ENCODE data around the gene GIMAP4. TPM values are rescaled to one million over a fixed set of nuclear protein-coding genes. Genes with fewer than 3 reads are reported as not detected.
A peak's percentile ranks its signal among the peaks of the same experiment; 100 is the strongest.
"Not testable (repeated sequence)": the region's sequence is repeated elsewhere in the genome, so short reads cannot be mapped to it uniquely, and the experiment has no call there.

The GIMAP4 gene
- total RNA-seq, 2 experiments from 2014 or later = 72.0 to 72.7 TPM

- Mint-ChIP-seq H3K36me3 (peaks cover 45% of the 10 kb centered on the region), H3K27me3 (no peaks in the 10 kb centered on the region), H3K9me3 (peaks cover 7% of the 10 kb centered on the region)
Observed at GRCh38 chr7:150567871-150568301, 696 bp downstream of the GIMAP4 start.

GRCh38 chr7:150568714-150569113 lies 1.5 kb downstream of the GIMAP4 start:
- peak overlapping the region; percentile 94 for H3K27ac Mint-ChIP-seq
- peak overlapping the region; percentile 90 for H3K4me3 Mint-ChIP-seq
- H3K27me3 Mint-ChIP-seq = no peaks in the 10 kb centered on the region
- H3K36me3 Mint-ChIP-seq = peaks cover 51% of the 10 kb centered on the region
- peaks cover 11% of the 10 kb centered on the region for H3K9me3 Mint-ChIP-seq
- no peak for DNase-seq
- H3K4me1 Mint-ChIP-seq = peaks cover 42% of the 10 kb centered on the region

More at GRCh38 chr7:150567871-150568301, 696 bp downstream of the GIMAP4 start:
- Mint-ChIP-seq H3K4me1 (peaks cover 49% of the 10 kb centered on the region), H3K4me3 (peak overlapping the region; percentile 90), H3K27ac (peak overlapping the region; percentile 94)
- no peak for DNase-seq

GRCh38 chr7:150569245-150569955 lies 2.2 kb downstream of the GIMAP4 start:
- Mint-ChIP-seq H3K4me3 (peak overlapping the region; percentile 90), H3K27me3 (no peaks in the 10 kb centered on the region)

GRCh38 chr7:150570556-150571465 lies 3.6 kb downstream of the GIMAP4 start:
- H3K9me3 Mint-ChIP-seq = peaks cover 26% of the 10 kb centered on the region
- H3K27me3 Mint-ChIP-seq = no peaks in the 10 kb centered on the region
- H3K36me3 Mint-ChIP-seq = peaks cover 69% of the 10 kb centered on the region
- peaks cover 26% of the 10 kb centered on the region for H3K4me1 Mint-ChIP-seq
- peak overlapping the region; percentile 38 for H3K4me3 Mint-ChIP-seq
- H3K27ac Mint-ChIP-seq = peak overlapping the region; percentile 94
- DNase-seq = no peak

More at GRCh38 chr7:150569245-150569955, 2.2 kb downstream of the GIMAP4 start:
- DNase-seq = no peak
- H3K9me3 Mint-ChIP-seq = peaks cover 16% of the 10 kb centered on the region
- peaks cover 35% of the 10 kb centered on the region for H3K4me1 Mint-ChIP-seq
- peak overlapping the region; percentile 94 for H3K27ac Mint-ChIP-seq
- peaks cover 56% of the 10 kb centered on the region for H3K36me3 Mint-ChIP-seq

- peaks cover 17% of the 10 kb centered on the region for H3K4me1 Mint-ChIP-seq
Observed at GRCh38 chr7:150572496-150572895, 5.3 kb downstream of the GIMAP4 start.

GRCh38 chr7:150579979-150580637 lies 12.9 kb downstream of the GIMAP4 start:
- peaks cover 15% of the 10 kb centered on the region for H3K4me1 Mint-ChIP-seq
- H3K4me3 Mint-ChIP-seq, DNase-seq, H3K27me3 Mint-ChIP-seq: not testable (repeated sequence)
- peaks cover 64% of the 10 kb centered on the region for H3K36me3 Mint-ChIP-seq
- H3K27ac Mint-ChIP-seq = peak overlapping the region; percentile 21
- peaks cover 64% of the 10 kb centered on the region for H3K9me3 Mint-ChIP-seq

More at GRCh38 chr7:150572496-150572895, 5.3 kb downstream of the GIMAP4 start:
- Mint-ChIP-seq H3K9me3 (peaks cover 40% of the 10 kb centered on the region), H3K27ac (no peak overlapping the region), H3K36me3 (peaks cover 86% of the 10 kb centered on the region), H3K4me3 (no peak overlapping the region), H3K27me3 (no peaks in the 10 kb centered on the region)
- no peak for DNase-seq

- Mint-ChIP-seq H3K36me3 (peaks cover 58% of the 10 kb centered on the region), H3K9me3 (peaks cover 57% of the 10 kb centered on the region), H3K27me3 (no peaks in the 10 kb centered on the region), H3K4me3 (no peak overlapping the region), H3K4me1 (peaks cover 22% of the 10 kb centered on the region), H3K27ac (peak overlapping the region; percentile 21)
- DNase-seq = no peak
Observed at GRCh38 chr7:150580638-150581394, 13.6 kb downstream of the GIMAP4 start.

GRCh38 chr7:150585199-150585598 lies 18.0 kb downstream of the GIMAP4 start:
- no peaks in the 10 kb centered on the region for H3K27me3 Mint-ChIP-seq
- peak overlapping the region; percentile 78 for H3K27ac Mint-ChIP-seq
- H3K4me3 Mint-ChIP-seq = peak overlapping the region; percentile 14
- peaks cover 30% of the 10 kb centered on the region for H3K4me1 Mint-ChIP-seq
- no peak for DNase-seq
- H3K9me3 Mint-ChIP-seq = peaks cover 35% of the 10 kb centered on the region
- H3K36me3 Mint-ChIP-seq = peaks cover 28% of the 10 kb centered on the region

- H3K36me3 Mint-ChIP-seq = peaks cover 30% of the 10 kb centered on the region
- H3K9me3 Mint-ChIP-seq = peaks cover 35% of the 10 kb centered on the region
- no peak for DNase-seq
- H3K27ac Mint-ChIP-seq = peak overlapping the region; percentile 78
- H3K4me1 Mint-ChIP-seq = peaks cover 40% of the 10 kb centered on the region
- no peaks in the 10 kb centered on the region for H3K27me3 Mint-ChIP-seq
- no peak overlapping the region for H3K4me3 Mint-ChIP-seq
Observed at GRCh38 chr7:150586068-150586784, 19.0 kb downstream of the GIMAP4 start.

- H3K9me3 Mint-ChIP-seq = peaks cover 37% of the 10 kb centered on the region
- DNase-seq = no peak
- H3K4me3 Mint-ChIP-seq = peak overlapping the region; percentile 23
- peak overlapping the region; percentile 78 for H3K27ac Mint-ChIP-seq
- H3K36me3 Mint-ChIP-seq = peaks cover 31% of the 10 kb centered on the region
- H3K27me3 Mint-ChIP-seq = no peaks in the 10 kb centered on the region
- peaks cover 41% of the 10 kb centered on the region for H3K4me1 Mint-ChIP-seq
Observed at GRCh38 chr7:150586785-150587152, 19.6 kb downstream of the GIMAP4 start.

GRCh38 chr7:150587551-150587950 lies 20.4 kb downstream of the GIMAP4 start:
- H3K27ac Mint-ChIP-seq = no peak overlapping the region
- peaks cover 39% of the 10 kb centered on the region for H3K36me3 Mint-ChIP-seq
- no peaks in the 10 kb centered on the region for H3K27me3 Mint-ChIP-seq
- H3K4me3 Mint-ChIP-seq = no peak overlapping the region
- peaks cover 41% of the 10 kb centered on the region for H3K4me1 Mint-ChIP-seq
- peaks cover 40% of the 10 kb centered on the region for H3K9me3 Mint-ChIP-seq
- DNase-seq = no peak

GRCh38 chr7:150594805-150595204 lies 27.6 kb downstream of the GIMAP4 start:
- no peaks in the 10 kb centered on the region for H3K27me3 Mint-ChIP-seq
- H3K4me1 Mint-ChIP-seq = peaks cover 23% of the 10 kb centered on the region
- peaks cover 65% of the 10 kb centered on the region for H3K9me3 Mint-ChIP-seq
- H3K4me3 Mint-ChIP-seq = no peak overlapping the region
- H3K36me3 Mint-ChIP-seq = peaks cover 54% of the 10 kb centered on the region
- H3K27ac Mint-ChIP-seq = no peak overlapping the region
- no peak for DNase-seq

GRCh38 chr7:150595361-150595760 lies 28.2 kb downstream of the GIMAP4 start:
- peaks cover 57% of the 10 kb centered on the region for H3K36me3 Mint-ChIP-seq
- H3K27ac Mint-ChIP-seq = peak overlapping the region; percentile 1
- DNase-seq = no peak
- H3K4me3 Mint-ChIP-seq = no peak overlapping the region
- H3K9me3 Mint-ChIP-seq = peaks cover 68% of the 10 kb centered on the region
- H3K4me1 Mint-ChIP-seq = peaks cover 21% of the 10 kb centered on the region
- H3K27me3 Mint-ChIP-seq = no peaks in the 10 kb centered on the region

- H3K27me3 Mint-ChIP-seq, H3K4me3 Mint-ChIP-seq, DNase-seq: not testable (repeated sequence)
- Mint-ChIP-seq H3K4me1 (peaks cover 32% of the 10 kb centered on the region), H3K27ac (peak overlapping the region; percentile 79), H3K9me3 (peaks cover 34% of the 10 kb centered on the region), H3K36me3 (peaks cover 21% of the 10 kb centered on the region)
Observed at GRCh38 chr7:150603600-150603999, 36.4 kb downstream of the GIMAP4 start.

All from activated naive CD8-positive, alpha-beta T cell treated with anti-CD3 and anti-CD28 coated beads for 36 hours (primary cell).